Right atrium auricular region (tissue), 2 donors: ENCODE data around the gene LETMD1. TPM values are rescaled to one million over a fixed set of nuclear protein-coding genes. Genes with fewer than 3 reads are reported as not detected.
A peak's percentile ranks its signal among the peaks of the same experiment; 100 is the strongest.

ENCODE experiments used
- DNase-seq: peaks from one replicate; pipeline ENCODE4 v3.0.0-alpha.2; 2019; ENCODE audit warnings: low spot score
- H3K27ac ChIP-seq, 2 donors: fragments of 200-600 bp; sonication (generic); 1 replicate in 1 of 2; 2 replicates in 1 of 2; pipeline ENCODE4 v1.5.1; 2016 to 2019
- H3K27me3 ChIP-seq, 2 donors: fragments of 200-600 bp; sonication (generic); one replicate each; pipeline versions ENCODE4 v1.5.1 to v1.6.0; 2017 to 2019
- H3K36me3 ChIP-seq: fragments of 200-600 bp; sonication (generic); one replicate; pipeline ENCODE4 v1.5.1; 2016
- H3K4me1 ChIP-seq, 2 donors: fragments of 200-600 bp; sonication (generic); one replicate each; pipeline versions ENCODE4 v1.5.1 to v1.6.0; 2017 to 2019
- H3K4me3 ChIP-seq, 2 donors: fragments of 200-600 bp; sonication (generic); 1 replicate in 1 of 2; 2 replicates in 1 of 2; pipeline ENCODE4 v1.5.1; 2017 to 2019; ENCODE audit warnings: mild to moderate bottlenecking in 1 of 2, moderate library complexity in 1 of 2
- H3K9me3 ChIP-seq, 2 donors: fragments of 200-600 bp; sonication (generic); one replicate each; pipeline ENCODE4 v1.5.1; 2019
- total RNA-seq, 2 donors: library from RNA; depleted of rRNA; stranded (reverse); fragments of >200 nt; gene quantifications; one replicate each; pipeline ENCODE4 v1.1.0, GENCODE V29; 2016
- TF ChIP-seq, protein P1 (sequence below), 2 donors: fragments of 200-600 bp; sonication (generic); IDR thresholded peaks; one replicate each; pipeline ENCODE4 v1.5.1; 2019; ENCODE audit warnings: antibody characterized with exemption in 2 of 2

The LETMD1 gene
- total RNA-seq, 2 donors from 2014 or later = 22.8 to 27.2 TPM

DNA sequence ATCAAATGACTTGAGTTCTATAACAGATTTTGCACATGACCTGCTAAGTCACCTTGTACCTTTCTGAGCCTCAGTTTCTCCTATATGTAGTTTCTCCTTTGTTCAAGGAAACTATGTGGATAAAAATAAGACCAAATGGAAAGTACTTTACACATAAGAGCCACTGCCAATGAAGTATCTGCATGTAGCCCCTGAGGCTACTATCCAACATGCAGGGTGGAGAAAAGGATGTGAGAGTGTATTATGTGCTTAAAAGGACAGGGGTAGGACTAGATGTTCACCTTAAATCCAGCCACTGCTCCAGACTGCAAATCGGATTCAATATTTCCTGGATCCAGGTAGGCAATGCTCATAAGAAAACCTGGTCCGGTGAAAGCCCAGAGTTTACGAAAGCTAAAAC, 43.1 kb upstream of the LETMD1 start:
- DNase-seq = no peak
- no peaks in the 10 kb centered on the region for H3K27me3 ChIP-seq
- H3K27ac ChIP-seq = peak overlapping the region in 1 of 2 donors; percentile 3
- no peak overlapping the region for H3K4me3 ChIP-seq
- H3K36me3 ChIP-seq = peaks cover 47% of the 10 kb centered on the region
- TF ChIP-seq, protein P1, sequence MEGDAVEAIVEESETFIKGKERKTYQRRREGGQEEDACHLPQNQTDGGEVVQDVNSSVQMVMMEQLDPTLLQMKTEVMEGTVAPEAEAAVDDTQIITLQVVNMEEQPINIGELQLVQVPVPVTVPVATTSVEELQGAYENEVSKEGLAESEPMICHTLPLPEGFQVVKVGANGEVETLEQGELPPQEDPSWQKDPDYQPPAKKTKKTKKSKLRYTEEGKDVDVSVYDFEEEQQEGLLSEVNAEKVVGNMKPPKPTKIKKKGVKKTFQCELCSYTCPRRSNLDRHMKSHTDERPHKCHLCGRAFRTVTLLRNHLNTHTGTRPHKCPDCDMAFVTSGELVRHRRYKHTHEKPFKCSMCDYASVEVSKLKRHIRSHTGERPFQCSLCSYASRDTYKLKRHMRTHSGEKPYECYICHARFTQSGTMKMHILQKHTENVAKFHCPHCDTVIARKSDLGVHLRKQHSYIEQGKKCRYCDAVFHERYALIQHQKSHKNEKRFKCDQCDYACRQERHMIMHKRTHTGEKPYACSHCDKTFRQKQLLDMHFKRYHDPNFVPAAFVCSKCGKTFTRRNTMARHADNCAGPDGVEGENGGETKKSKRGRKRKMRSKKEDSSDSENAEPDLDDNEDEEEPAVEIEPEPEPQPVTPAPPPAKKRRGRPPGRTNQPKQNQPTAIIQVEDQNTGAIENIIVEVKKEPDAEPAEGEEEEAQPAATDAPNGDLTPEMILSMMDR (IDR thresholded peaks at IDR 0.05) = no peak
- no peaks in the 10 kb centered on the region for H3K9me3 ChIP-seq
- H3K4me1 ChIP-seq = peaks cover 0 to 20% of the 10 kb centered on the region in 2 donors

GRCh38 chr12:51005671-51006070, 42.5 kb upstream of the LETMD1 start:
- Histone ChIP-seq H3K9me3 (no peaks in the 10 kb centered on the region), H3K27ac (no peak overlapping the region), H3K4me3 (no peak overlapping the region), H3K36me3 (peaks cover 41% of the 10 kb centered on the region), H3K4me1 (peaks cover 0 to 20% of the 10 kb centered on the region in 2 donors), H3K27me3 (no peaks in the 10 kb centered on the region)
- TF ChIP-seq, protein P1 (IDR thresholded peaks at IDR 0.05) = no peak
- no peak for DNase-seq

- peaks cover 31% of the 10 kb centered on the region for H3K36me3 ChIP-seq
- peak overlapping the region; percentile 75 to 77 for H3K27ac ChIP-seq
- no peak for DNase-seq
- H3K4me3 ChIP-seq = peak overlapping the region; percentile 10 to 38
- TF ChIP-seq, protein P1 (IDR thresholded peaks at IDR 0.05) = no peak
- H3K27me3 ChIP-seq = no peaks in the 10 kb centered on the region
- H3K9me3 ChIP-seq = no peaks in the 10 kb centered on the region
- peaks cover 0 to 39% of the 10 kb centered on the region in 2 donors for H3K4me1 ChIP-seq
Measured at GRCh38 chr12:51008329-51009055, 39.6 kb upstream of the LETMD1 start.

DNA sequence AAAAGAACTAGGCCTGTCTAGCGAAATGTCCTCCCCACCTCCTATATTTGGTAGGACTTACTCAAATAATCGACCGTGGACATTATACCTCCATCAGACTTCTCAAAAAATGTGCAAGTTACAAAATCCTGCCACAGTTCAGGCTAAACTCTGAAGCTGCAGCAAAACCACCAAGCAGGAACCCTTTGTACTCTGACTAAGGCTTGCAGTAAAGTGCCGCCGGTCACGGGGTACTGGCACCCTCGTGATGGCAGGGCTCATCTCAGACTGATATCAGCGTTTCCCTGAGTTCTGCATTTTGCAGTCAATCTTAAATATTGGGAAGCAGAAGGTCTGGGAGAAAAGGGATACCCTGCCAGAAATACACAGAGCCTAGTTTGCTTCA, 39.1 kb upstream of the LETMD1 start:
- H3K36me3 ChIP-seq = peaks cover 27% of the 10 kb centered on the region
- H3K27ac ChIP-seq = peak overlapping the region; percentile 75 to 77
- TF ChIP-seq, protein P1 (IDR thresholded peaks at IDR 0.05) = no peak
- DNase-seq = peak; percentile 77
- H3K27me3 ChIP-seq = no peaks in the 10 kb centered on the region
- no peaks in the 10 kb centered on the region for H3K9me3 ChIP-seq
- peaks cover 0 to 44% of the 10 kb centered on the region in 2 donors for H3K4me1 ChIP-seq
- H3K4me3 ChIP-seq = peak overlapping the region; percentile 10 to 38

GRCh38 chr12:51011955-51012354, 36.2 kb upstream of the LETMD1 start:
- Histone ChIP-seq H3K27me3 (no peaks in the 10 kb centered on the region), H3K4me3 (no peak overlapping the region), H3K4me1 (peaks cover 0 to 33% of the 10 kb centered on the region in 2 donors), H3K27ac (peak overlapping the region in 1 of 2 donors; percentile 6), H3K36me3 (peaks cover 12% of the 10 kb centered on the region), H3K9me3 (no peaks in the 10 kb centered on the region)
- TF ChIP-seq, protein P1 (IDR thresholded peaks at IDR 0.05) = no peak
- DNase-seq = no peak
